Uterus (tissue), 2 donors: ENCODE data around the gene OR5D16.
"Not testable (repeated sequence)": the region's sequence is repeated elsewhere in the genome, so short reads cannot be mapped to it uniquely, and the experiment has no call there.

Source experiments
- CTCF ChIP-seq, 4 experiments: fragments of 200-600 bp in 2 of 4; fragments of 450-650 bp in 2 of 4; sonication (generic) in 2 of 4; IDR thresholded peaks; one replicate each; pipeline ENCODE4 v1.5.1; 2016 to 2019; ENCODE audit warnings: antibody characterized with exemption in 4 of 4, mild to moderate bottlenecking in 2 of 4, moderate library complexity in 1 of 4
- POLR2A ChIP-seq, 2 donors: fragments of 450-650 bp; IDR thresholded peaks; one replicate each; pipeline ENCODE4 v1.6.1; 2016; ENCODE audit warnings: antibody characterized with exemption in 2 of 2, mild to moderate bottlenecking in 1 of 2, moderate library complexity in 1 of 2

- TF ChIP-seq CTCF, POLR2A (IDR thresholded peaks at IDR 0.05): not testable (repeated sequence)
Observed at GRCh38 chr11:55872731-55873130, 34.2 kb downstream of the OR5D16 start.
